Body of pancreas (tissue), 4 donors: ENCODE measurements around the gene WWTR1. TPM values are rescaled to one million over a fixed set of nuclear protein-coding genes. Genes with fewer than 3 reads are reported as not detected.

ENCODE experiments used
- ATAC-seq: fragments of 150-250 bp; one replicate; pipeline ENCODE4 v1.9.1; 2016
- DNase-seq, 4 donors: peaks; one replicate each; pipeline ENCODE4 v3.0.0-alpha.2; 2019
- H3K27ac ChIP-seq, 4 donors: fragments of 200-600 bp; sonication (generic); 1 replicate in 3 of 4; 2 replicates in 1 of 4; pipeline versions ENCODE4 v1.5.1 to v1.6.1; 2016 to 2019; ENCODE audit warnings: mild to moderate bottlenecking in 1 of 4, mixed read lengths in 1 of 4, moderate library complexity in 1 of 4
- H3K27me3 ChIP-seq, 2 donors: fragments of 200-600 bp; sonication (generic); one replicate each; pipeline ENCODE4 v1.6.0; 2016; ENCODE audit warnings: mild to moderate bottlenecking in 1 of 2
- H3K36me3 ChIP-seq, 2 donors: fragments of 200-600 bp; sonication (generic); replicated peaks in 1 of 2; 2 replicates each; pipeline ENCODE4 v1.5.1; 2016; ENCODE audit warnings: low read depth in 2 of 2; ENCODE audit not compliant: insufficient read depth in 1 of 2
- H3K4me1 ChIP-seq: fragments of 200-600 bp; sonication (generic); one replicate; pipeline ENCODE4 v1.6.0; 2016
- H3K4me3 ChIP-seq, 2 donors: fragments of 200-600 bp; sonication (generic); 1 replicate in 1 of 2; 2 replicates in 1 of 2; pipeline ENCODE4 v1.5.1; 2016 to 2019
- H3K9me3 ChIP-seq, 3 donors: fragments of 200-600 bp; sonication (generic); 1 replicate in 2 of 3; 2 replicates in 1 of 3; pipeline ENCODE4 v1.5.1; 2016
- POLR2A ChIP-seq, 3 donors: fragments of 450-650 bp; IDR thresholded peaks; one replicate each; pipeline ENCODE4 v1.6.1; 2016; ENCODE audit warnings: antibody characterized with exemption in 3 of 3, mild to moderate bottlenecking in 2 of 3
- WGBS, 2 donors: methylation state at CpG; one replicate each; pipeline ENCODE4 v1.1.5; 2017; 5-methylcytosine and 5-hydroxymethylcytosine counted together
- intact Hi-C: fragments of 100-400 bp; cut with DNase I; formaldehyde crosslinking; loops from one replicate; pipeline ENCODE4 v1.15.1; 2023
- small RNA-seq: library from RNA; depleted of rRNA; stranded (forward); fragments of <200 nt; gene quantifications from one replicate; pipeline ENCODE3, GENCODE V24; 2016
- total RNA-seq, 2 donors: library from RNA; depleted of rRNA; stranded (reverse); fragments of >200 nt; gene quantifications; one replicate each; pipeline ENCODE4 v1.1.0, GENCODE V29; 2016
- TF ChIP-seq, protein P1 (sequence below), 7 experiments: fragments of 450-650 bp in 4 of 7; fragments of 200-600 bp in 3 of 7; sonication (generic) in 3 of 7; IDR thresholded peaks; one replicate each; pipeline ENCODE4 v1.5.1; 2016 to 2019; ENCODE audit warnings: antibody characterized with exemption in 7 of 7

The WWTR1 gene
- total RNA-seq, 2 donors from 2014 or later, result 46.2 to 64.3 TPM

DNA sequence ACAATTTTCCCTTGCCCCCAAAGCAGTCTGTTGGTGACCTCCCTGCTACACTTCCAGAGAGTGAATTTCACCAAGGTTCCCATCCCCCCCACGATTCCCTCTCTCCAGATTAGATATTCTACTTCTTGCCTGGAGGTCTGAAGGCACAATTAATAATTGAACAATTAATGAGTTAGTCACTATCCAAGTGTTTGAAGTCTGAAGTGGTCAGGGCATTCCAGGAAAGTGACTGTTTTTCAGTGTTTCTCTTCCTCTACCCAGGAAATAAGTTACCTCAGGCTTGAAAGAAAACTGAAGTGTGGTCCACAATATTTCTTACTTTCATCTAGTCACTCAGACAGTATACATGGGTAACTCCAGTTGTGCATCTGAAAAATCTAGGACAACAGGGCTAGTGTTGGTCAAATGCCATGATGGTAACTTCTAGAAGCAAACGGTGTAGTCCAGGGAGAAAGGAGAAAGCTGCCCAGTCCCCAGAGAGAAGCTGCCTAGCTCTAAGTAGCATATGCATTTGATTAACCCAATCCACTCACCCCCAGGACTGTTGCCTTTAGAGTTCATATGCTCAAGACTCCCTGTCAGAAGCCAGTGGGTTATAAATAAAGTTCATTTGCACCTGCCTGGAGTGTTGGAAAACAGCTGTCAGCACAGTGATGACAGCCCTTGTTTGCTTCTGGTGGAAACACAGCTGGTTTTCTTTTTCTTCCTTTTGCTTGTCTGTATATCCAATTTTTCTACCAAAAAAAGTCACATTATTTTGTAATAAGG, 185.6 kb downstream of the WWTR1 start:
- intact Hi-C loops, result no loop called here
- Histone ChIP-seq H3K9me3 (no peaks in the 10 kb centered on the region), H3K4me3 (no peak overlapping the region), H3K36me3 (no peaks in the 10 kb centered on the region), H3K27ac (peak overlapping the region; percentile 37 to 80 (median 76)), H3K4me1 (peaks cover 88% of the 10 kb centered on the region), H3K27me3 (no peaks in the 10 kb centered on the region)
- WGBS, 2 donors, result 47 to 49% methylated on average over 2 of the region's 2 CpGs
- ATAC-seq (peak; percentile 18), DNase-seq (no peak)
- TF ChIP-seq, protein P1, sequence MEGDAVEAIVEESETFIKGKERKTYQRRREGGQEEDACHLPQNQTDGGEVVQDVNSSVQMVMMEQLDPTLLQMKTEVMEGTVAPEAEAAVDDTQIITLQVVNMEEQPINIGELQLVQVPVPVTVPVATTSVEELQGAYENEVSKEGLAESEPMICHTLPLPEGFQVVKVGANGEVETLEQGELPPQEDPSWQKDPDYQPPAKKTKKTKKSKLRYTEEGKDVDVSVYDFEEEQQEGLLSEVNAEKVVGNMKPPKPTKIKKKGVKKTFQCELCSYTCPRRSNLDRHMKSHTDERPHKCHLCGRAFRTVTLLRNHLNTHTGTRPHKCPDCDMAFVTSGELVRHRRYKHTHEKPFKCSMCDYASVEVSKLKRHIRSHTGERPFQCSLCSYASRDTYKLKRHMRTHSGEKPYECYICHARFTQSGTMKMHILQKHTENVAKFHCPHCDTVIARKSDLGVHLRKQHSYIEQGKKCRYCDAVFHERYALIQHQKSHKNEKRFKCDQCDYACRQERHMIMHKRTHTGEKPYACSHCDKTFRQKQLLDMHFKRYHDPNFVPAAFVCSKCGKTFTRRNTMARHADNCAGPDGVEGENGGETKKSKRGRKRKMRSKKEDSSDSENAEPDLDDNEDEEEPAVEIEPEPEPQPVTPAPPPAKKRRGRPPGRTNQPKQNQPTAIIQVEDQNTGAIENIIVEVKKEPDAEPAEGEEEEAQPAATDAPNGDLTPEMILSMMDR (IDR thresholded peaks at IDR 0.05), result no peak
- no peak for TF ChIP-seq POLR2A (IDR thresholded peaks at IDR 0.05)

DNA sequence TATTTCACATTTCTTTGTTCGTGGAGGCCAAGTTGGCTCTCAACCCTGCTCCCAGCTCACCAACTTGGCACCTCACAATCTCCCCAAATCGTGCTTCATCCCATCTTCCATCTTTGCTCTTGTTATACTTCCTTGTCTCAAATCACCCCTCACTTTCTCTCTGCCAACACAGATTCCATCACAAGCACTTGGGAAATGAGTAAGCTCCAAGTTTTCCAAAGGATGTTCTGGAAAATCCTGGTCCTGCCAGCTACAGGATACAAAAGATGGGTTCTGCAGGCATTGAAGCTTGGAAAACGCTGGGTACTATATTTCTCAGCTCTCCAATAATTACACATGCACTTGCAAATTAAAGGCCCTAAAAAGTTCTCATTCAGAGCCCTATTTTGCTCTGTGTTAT, 187.4 kb downstream of the WWTR1 start:
- Histone ChIP-seq H3K27ac (peak overlapping the region in 2 of 4 donors; percentile 80 to 89), H3K9me3 (no peaks in the 10 kb centered on the region), H3K27me3 (no peaks in the 10 kb centered on the region), H3K4me1 (peaks cover 82% of the 10 kb centered on the region), H3K4me3 (no peak overlapping the region), H3K36me3 (no peaks in the 10 kb centered on the region)
- WGBS, 2 donors, result 63 to 77% methylated on average over 3 of the region's 3 CpGs
- no peak for ATAC-seq
- intact Hi-C loops, result no loop called here
- DNase-seq, result no peak
- TF ChIP-seq, protein P1 (IDR thresholded peaks at IDR 0.05), result no peak
- no peak for TF ChIP-seq POLR2A (IDR thresholded peaks at IDR 0.05)

DNA sequence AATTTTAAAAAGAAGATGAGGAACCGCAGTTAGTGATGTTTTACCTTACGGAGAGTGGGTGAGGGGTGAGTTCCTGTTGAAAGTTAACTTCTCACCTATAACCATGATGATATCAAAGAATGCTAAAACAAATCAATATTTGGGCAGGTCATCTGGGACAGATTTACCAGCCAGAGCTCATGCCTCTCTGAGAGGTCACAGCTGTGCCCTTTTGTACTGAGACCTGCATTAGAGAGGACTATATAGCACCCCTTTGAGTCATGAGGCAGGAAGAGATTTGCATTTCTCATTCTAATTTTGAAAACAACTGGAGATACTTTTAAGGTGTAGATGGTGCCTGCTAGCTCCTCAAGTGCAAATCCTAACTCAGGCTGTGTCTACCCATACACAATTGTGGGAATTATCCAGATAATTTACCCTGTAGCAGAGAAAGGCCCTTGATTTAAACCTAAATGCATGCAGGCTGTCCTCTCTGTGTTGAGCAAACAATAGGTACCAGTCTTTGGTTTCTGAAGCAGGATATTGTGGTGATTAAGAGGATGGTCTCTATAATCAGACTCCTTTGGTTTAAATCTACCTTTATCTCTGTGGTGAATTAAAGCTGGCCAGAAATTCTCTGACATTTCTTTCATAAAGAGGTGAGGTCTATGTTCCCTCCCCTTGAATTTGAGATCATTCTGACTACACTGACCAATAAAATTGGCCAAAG, 189.2 kb downstream of the WWTR1 start:
- TF ChIP-seq, protein P1 (IDR thresholded peaks at IDR 0.05), result no peak
- TF ChIP-seq POLR2A (IDR thresholded peaks at IDR 0.05), result peak in 1 of 3 donors; percentile 23
- no peaks in the 10 kb centered on the region for H3K36me3 ChIP-seq
- peak overlapping the region; percentile 53 to 89 (median 82) for H3K27ac ChIP-seq
- ATAC-seq (peak; percentile 94), DNase-seq (peak; percentile 59 to 83 (median 66))
- no peak overlapping the region for H3K4me3 ChIP-seq
- peaks cover 65% of the 10 kb centered on the region for H3K4me1 ChIP-seq
- intact Hi-C loops, result no loop called here
- WGBS, 2 donors, result 18 to 29% methylated on average over 2 of the region's 2 CpGs
- H3K27me3 ChIP-seq, result no peaks in the 10 kb centered on the region
- no peaks in the 10 kb centered on the region for H3K9me3 ChIP-seq

Small RNA genes within 50 kb of the gene (small RNA-seq; reads per million reads assigned to genes)
- not detected for gene RNU6-1098P

Other genes starting within 250 kb of the WWTR1 start
- 100 to 1,000 TPM in 1 of 2 donors, 10 to 100 TPM in 1; 53.2 to 149 TPM for gene TM4SF4, start 183.3 kb downstream of the WWTR1 start, total RNA-seq
- gene COMMD2, start 94.5 kb upstream of the WWTR1 start, total RNA-seq, result 10 to 100 TPM in 1 of 2 donors, 1 to 10 TPM in 1; 8.2 to 41.2 TPM
- not detected for gene ANKUB1, start 134.5 kb upstream of the WWTR1 start, total RNA-seq
- 10 to 100 TPM; 26.4 to 52.4 TPM for gene RNF13, start 155.2 kb upstream of the WWTR1 start, total RNA-seq